H7 (cell line): ENCODE results near the gene PTPN3. TPM values are rescaled to one million over a fixed set of nuclear protein-coding genes. Genes with fewer than 3 reads are reported as not detected.

Source experiments
- DNase-seq: peaks from one replicate; pipeline ENCODE4 v3.0.0; 2012
- H3K27me3 ChIP-seq: 2 replicates; pipeline ENCODE4 v1.6.0; 2011; ENCODE audit warnings: mild to moderate bottlenecking, low read length; ENCODE audit not compliant: control insufficient read depth, insufficient read depth
- H3K36me3 ChIP-seq: replicated peaks from 2 replicates; pipeline ENCODE4 v1.5.1; 2011; ENCODE audit warnings: low read length; ENCODE audit not compliant: control insufficient read depth, insufficient read depth
- H3K4me3 ChIP-seq: 2 replicates; pipeline ENCODE4 v1.5.1; 2011; ENCODE audit warnings: low read depth, mild to moderate bottlenecking, control low read depth, low read length, moderate library complexity; ENCODE audit not compliant: insufficient read depth
- total RNA-seq: library from RNA; depleted of rRNA; stranded (reverse); fragments of >200 nt; shearing (Covaris generic); gene quantifications from 2 replicates; pipeline ENCODE4 v1.2.3, GENCODE V29; 2014

The PTPN3 gene
- total RNA-seq, 1 experiment from 2014 or later: 0.62 TPM

DNA sequence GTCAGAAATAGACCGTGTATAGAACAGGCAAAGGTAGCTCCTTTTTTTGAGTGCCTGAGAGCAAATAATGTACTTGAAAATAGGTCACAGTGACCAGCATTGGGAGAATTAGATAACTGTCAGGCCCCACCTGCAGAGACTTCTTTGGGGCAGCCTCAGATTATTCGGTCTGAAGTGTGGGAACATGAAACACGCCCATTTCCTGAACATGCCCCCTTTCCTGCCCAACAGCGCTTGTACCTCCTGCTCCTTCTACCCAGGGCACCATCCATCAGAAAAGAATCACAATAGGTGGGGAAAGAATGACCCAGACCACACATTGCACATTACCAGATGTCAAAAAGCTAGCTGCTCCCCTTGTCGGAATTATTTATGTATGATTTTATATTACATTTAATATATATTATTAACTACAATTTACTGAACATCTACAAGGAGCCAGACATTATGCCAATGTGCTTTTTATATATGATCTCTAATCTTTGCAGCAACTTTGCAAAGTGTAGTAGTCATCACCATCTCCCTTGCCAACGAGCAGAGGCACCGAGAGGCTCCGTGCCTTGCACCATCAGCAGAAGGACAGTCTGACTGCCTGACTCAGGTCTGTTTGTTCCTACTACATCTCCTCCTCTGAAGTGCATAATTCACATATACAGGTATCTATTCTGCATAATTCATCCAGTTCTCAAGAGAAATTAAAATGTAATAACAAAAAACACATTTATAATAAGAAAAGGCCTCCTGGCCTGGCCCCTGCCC is 39.5 kb downstream of the PTPN3 start:
- Histone ChIP-seq H3K4me3 (no peak overlapping the region), H3K27me3 (no peaks in the 10 kb centered on the region), H3K36me3 (no peaks in the 10 kb centered on the region)
- no peak for DNase-seq

DNA sequence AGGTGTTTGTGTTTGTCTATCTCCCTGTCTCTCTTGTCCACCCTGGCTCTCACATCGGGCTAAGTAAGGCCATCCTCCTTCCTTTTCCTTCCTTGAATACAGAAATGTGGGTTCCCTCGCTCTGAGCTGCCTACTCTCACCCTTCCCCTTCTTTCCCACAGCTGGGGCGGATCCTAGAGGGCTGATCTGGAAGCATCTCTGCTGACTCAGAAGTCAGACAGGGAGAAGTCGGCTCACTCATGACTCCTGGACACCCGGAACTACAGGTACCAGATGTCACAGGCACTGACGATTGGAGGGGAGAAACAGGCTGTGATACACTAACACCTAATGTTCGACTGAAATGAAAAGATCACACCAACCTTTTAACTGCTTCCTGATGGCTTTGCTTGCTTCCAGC is 41.3 kb downstream of the PTPN3 start:
- Histone ChIP-seq H3K27me3 (no peaks in the 10 kb centered on the region), H3K36me3 (no peaks in the 10 kb centered on the region), H3K4me3 (no peak overlapping the region)
- no peak for DNase-seq

DNA sequence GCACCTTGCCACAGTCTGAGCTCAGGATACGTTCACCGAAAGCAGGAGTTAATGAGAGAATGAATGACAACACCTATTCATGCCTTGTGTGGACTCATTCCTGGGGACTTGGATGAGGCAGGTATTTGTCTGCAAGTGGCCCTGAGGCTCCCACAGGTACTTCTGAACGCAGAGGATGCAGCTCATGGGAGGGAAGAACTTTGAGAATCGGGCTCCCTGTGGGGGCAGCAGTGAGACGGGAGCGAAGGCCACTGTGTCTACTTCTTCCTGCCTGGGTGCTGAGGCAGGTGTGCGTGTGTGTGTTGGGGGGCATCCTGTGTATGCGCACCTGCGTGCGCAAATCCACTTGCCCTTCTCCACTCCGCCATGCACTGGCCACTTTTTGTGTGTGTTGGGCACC is 42.2 kb downstream of the PTPN3 start:
- no peaks in the 10 kb centered on the region for H3K27me3 ChIP-seq
- DNase-seq: peak; percentile 51
- no peaks in the 10 kb centered on the region for H3K36me3 ChIP-seq
- H3K4me3 ChIP-seq: no peak overlapping the region

DNA sequence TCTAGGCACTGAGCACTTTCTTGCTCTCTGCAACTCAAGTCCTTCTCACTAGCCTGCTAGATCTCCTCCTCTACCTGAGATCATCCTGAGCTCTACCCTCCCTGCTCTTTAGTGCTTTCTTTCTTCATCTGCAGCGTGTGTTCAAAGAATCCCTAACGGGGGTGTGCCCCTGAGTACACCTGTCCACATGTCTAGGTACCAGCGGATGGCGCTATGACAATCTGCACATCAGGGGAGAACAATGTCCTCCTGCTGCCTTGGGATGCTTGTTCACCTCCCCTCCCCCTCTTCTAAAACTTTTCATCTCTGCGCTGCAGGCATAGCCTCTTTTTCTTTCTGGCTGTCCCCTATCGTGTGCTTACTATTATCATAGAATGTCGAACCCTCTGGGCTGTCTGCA is 42.7 kb downstream of the PTPN3 start:
- peak; percentile 55 for DNase-seq
- no peak overlapping the region for H3K4me3 ChIP-seq
- H3K36me3 ChIP-seq: no peaks in the 10 kb centered on the region
- H3K27me3 ChIP-seq: no peaks in the 10 kb centered on the region

DNA sequence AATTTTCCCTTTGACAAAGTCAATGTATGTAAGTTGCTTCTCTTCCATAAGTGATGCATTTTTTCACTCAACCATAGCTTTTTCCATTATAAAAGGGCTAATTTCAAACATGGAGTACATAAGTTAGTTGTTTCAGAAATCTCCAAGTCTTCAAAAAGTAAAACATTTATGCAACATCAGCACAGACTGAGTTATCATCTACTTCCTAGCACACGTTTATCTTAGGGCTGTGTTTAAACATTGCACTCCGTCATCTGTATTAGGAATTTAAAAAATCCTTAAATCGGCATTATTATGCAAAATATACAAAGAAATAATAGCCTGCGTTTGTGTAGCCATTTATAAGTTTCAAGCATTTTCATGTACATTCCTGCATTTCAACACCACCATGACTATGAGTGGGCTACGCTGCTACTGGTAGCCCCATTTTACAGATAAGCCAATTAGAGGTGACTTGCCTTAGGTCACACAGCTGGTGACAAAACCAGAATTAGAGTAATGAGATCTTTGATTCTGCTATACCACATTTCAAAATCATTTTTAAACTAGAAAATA is 43.4 kb downstream of the PTPN3 start:
- Histone ChIP-seq H3K36me3 (no peaks in the 10 kb centered on the region), H3K4me3 (no peak overlapping the region), H3K27me3 (no peaks in the 10 kb centered on the region)
- DNase-seq: no peak

DNA sequence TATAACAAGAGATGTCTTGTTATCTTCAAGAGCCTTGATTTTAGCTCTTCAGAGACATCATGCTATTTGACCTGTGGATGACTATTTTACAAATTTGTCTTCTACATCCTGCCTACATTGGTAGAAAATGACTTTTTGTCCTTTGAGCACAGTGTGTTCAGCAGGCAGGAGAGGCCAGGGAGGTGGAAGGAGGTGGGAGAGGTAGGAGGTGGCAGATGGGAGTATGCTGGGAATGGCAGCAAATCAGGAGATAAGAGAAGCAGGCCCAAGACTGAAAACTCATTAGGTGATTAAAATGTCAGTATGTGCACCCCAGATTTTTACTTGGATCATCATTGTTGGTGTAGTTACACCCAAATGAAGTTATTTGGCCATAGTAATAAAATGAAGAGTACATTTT is 44.1 kb downstream of the PTPN3 start:
- no peaks in the 10 kb centered on the region for H3K27me3 ChIP-seq
- H3K36me3 ChIP-seq: no peaks in the 10 kb centered on the region
- no peak overlapping the region for H3K4me3 ChIP-seq
- no peak for DNase-seq

DNA sequence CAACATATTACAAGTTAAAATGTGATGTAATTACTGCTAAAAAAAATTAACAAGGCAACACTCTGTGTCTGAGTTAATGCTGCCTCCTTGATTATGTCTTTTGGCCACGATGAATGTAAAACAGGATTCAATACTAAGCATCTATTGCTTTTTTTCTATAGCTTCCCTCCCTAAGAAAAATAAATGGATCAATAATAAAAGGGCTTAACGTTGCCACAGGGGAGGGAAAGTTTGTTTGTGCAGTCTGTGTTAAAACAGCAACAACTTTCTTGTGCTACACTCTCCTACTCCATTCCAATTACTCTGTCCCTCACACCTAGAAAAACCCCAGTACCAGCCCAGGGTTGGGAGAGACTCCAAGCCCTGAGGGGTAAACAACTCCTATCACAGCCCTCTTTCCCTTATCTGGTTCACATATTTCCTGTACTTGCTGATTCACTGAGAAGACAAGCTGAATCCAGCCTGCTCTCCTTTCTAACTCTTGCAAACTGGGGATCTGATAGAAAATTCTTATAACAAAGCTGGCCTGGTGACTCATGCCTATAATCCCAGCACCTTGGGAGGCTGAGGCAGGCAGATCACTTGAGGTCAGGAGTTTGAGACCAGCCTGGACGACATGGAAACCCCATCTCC is 44.8 kb downstream of the PTPN3 start:
- no peak for DNase-seq
- Histone ChIP-seq H3K4me3 (no peak overlapping the region), H3K27me3 (no peaks in the 10 kb centered on the region), H3K36me3 (no peaks in the 10 kb centered on the region)

DNA sequence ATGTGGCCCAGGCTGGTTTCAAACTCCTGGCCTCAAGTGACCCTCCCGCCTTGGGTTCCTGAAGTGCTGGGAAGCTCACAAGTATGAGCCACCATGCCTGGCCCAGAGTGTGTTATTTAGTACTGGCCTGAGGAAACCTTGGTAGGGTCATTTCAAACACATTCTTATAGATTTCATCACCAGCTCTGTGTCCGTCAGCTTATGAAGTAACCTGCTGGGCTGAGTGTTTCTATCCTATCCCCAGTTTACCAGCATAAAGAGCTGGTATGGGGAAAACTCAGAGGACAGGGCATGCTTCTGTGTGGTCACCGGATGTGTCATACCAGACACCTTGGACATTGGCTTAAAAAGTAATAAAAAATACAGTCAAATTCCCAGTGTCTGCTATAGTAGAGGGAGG is 45.3 kb downstream of the PTPN3 start:
- Histone ChIP-seq H3K36me3 (no peaks in the 10 kb centered on the region), H3K4me3 (no peak overlapping the region), H3K27me3 (no peaks in the 10 kb centered on the region)
- no peak for DNase-seq

DNA sequence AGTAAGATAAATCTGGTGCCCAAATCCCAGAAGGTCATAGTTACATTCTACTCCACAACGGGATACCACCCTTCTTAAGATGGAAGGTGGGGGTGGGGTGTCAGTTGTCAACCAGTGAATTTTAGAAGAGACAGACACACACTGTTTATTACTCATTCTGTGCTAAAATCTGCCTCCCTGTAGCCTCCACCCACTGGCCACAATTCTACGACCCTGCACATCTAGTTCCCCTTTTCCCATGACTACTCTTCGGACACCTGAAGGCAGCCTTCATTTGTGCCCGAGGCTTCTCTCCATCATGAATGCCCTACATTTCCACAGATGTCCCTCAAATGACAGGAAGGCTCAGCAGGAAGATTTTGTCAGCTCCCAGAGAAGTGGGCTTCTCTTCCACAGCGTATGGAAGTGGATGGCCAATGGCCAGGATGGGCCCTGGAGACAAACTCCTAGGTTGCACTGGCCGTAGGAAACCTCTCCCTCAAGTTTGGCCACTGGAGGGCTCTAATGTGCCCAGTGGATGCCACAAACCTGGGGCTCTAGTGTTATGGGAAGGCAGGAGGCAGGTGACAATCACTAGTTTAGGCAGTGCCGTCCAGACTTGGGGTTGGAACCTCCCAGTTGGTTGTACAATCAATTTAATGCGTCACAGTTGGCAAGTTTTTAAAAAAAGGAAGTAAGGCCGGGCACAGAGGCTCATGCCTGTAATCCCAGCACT is 46.6 kb downstream of the PTPN3 start:
- DNase-seq: peak; percentile 57
- Histone ChIP-seq H3K27me3 (no peaks in the 10 kb centered on the region), H3K36me3 (no peaks in the 10 kb centered on the region), H3K4me3 (no peak overlapping the region)

DNA sequence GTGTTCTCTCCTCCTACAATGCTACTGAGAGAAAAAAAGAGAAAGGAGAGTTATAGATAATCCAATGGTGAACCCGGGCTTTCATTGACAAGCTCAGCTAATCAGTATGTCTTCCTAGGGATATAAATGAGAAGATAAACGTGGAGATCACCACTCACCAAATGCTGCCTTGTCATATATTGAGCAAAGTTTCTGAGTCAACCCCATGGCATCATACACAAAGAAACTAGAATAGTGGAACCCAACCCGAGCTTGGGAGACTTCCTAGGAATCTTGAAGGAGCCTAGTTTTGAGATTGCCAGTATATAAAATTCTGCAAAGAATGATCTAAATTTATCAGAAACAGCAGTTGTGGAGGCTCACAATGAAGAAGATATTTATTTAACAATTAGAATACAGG is 47.8 kb downstream of the PTPN3 start:
- DNase-seq: no peak
- Histone ChIP-seq H3K27me3 (no peaks in the 10 kb centered on the region), H3K4me3 (no peak overlapping the region), H3K36me3 (no peaks in the 10 kb centered on the region)

DNA sequence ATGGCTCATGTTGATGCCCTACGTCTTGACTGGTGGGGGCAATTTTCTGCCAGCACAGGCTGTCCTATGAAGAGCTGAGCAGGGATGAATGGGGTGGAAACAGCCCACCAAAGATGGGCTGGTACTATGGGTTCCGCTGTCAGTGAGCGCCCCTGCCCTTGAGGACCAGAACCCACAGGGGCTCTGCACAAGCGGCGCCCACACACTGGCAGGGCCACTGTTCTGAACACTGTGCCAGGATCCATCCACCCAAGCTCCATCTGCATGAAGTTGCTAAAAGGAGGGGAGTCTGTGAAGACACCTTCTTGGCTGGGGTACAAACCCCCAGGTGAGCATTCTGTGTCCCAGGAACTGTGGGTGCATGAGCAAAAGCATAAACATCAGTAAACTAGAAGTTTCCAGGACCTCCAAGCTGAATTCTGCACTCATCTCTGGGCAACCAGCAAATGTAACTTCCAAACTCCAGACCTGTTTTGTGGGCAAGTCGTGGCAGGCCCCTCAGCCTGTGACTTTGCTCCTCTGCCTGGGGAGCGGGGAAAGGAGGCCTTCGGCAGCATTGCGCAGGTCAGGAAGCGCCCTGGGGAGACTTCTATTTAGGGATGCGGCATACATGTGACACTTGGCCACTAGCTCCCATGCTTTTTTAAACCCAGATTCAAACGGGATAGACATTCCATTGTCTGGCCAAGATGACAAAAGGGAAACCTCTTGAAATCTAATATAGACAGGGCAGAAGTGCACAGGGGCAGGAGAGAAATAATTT is 48.9 kb downstream of the PTPN3 start:
- no peak overlapping the region for H3K4me3 ChIP-seq
- H3K27me3 ChIP-seq: no peaks in the 10 kb centered on the region
- DNase-seq: no peak
- no peaks in the 10 kb centered on the region for H3K36me3 ChIP-seq

DNA sequence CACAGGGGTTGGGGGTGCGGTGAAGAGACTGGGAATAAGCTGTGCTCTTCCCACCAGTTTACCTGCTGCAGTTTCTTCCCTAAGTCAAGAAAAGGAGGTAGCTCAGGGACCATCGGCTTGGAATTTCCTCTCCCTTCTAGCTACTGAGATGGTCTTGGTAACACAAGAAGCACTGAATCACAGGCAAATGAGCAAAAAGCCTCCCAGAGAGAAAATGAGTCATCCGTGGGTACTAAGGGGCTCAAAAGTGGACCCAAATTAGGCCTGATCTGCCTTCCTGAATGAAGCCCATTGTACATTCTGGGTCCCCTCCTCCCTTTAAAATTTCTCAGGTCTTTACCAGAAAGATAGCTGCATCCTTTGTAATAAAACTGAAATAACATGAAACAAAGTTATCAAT is 49.9 kb downstream of the PTPN3 start:
- H3K4me3 ChIP-seq: no peak overlapping the region
- H3K36me3 ChIP-seq: no peaks in the 10 kb centered on the region
- no peak for DNase-seq
- no peaks in the 10 kb centered on the region for H3K27me3 ChIP-seq

DNA sequence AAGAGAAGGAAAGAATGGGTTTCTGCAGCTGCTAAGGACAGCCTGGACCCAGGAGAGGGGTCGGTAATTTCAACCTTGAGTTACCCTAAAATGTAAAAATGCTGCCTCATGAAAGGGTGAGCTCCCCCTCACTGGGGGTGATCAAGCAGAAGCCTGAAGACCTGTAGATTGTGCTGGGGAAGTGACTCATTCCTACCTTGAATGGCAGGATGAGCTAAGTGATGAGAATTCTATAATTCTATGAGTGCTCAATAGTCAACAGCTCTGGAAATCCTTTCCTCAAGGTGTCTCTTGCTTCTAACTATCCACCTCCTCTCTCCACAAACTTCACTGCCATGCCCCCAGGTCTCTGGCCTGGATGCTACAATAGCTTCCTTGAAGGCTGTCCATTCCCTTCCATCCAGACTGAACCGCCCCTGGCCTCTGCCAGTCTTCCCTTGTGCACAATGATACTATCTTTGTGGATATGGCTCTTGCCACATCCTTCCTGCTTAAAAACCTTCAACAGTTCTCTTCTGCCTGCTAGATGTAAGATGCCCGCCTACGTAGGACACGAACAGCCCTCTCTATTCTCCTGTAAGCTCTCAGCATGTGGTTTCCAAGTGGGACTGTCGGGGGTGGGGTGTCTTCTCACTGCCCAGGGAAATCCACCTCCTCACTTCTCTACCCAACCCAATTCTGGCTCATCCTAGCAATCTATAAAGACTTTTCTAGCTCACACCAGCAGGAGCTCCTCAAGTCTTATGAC is 50.6 kb downstream of the PTPN3 start:
- no peak overlapping the region for H3K4me3 ChIP-seq
- no peaks in the 10 kb centered on the region for H3K27me3 ChIP-seq
- no peak for DNase-seq
- no peaks in the 10 kb centered on the region for H3K36me3 ChIP-seq
